Measurements from ENCODE around the gene RANBP3. TPM values are rescaled to one million over a fixed set of nuclear protein-coding genes. Genes with fewer than 3 reads are reported as not detected.
"Not testable (repeated sequence)": the region's sequence is repeated elsewhere in the genome, so short reads cannot be mapped to it uniquely, and the experiment has no call there.

RANBP3 gene
- total RNA-seq, 1 experiment from 2014 or later, result 44.1 TPM

DNA sequence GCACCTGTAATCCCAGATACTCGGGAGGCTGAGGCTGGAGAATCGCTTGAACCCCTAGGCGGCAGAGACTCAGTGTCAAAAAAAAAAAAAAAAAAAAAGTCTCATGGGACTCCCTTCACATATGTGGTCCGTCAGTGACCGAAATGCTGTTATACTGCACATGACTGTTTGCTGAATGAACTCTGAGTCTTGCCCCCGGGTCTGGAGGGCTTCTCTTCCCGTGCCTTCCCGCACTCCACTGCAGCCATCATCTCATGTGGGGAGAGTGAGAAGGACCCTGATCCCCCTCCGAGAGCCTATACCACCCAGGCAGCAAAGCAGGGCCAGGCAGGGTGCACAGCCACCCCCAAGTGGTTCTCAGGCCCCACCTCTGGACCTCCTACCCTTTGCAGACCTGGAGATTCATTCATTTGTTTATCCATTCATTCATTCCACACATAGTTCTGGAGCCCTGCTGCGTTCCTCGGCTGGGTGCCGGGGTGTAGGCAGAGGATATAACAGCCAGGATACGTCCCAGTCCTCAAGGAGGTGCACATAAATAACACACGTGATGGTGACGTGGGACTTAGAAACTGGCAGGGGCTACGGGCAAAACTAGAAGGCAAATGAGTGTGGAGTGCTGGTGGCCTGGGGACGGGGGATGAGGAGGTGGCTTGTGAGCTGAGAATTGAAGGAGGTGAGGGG is 88.5 kb downstream of the RANBP3 start:
- Histone ChIP-seq H2AFZ (no peak overlapping the region), H3F3A (ENCODE audit: insufficient read depth, low read depth) (no peaks in the 10 kb centered on the region; the same call in 1 of the 2 replicates), H3K27me3 (ENCODE audit: insufficient read depth, low read depth) (no peaks in the 10 kb centered on the region), H4K20me1 (ENCODE audit: insufficient read depth) (no peaks in the 10 kb centered on the region), H3K79me2 (ENCODE audit: low read depth) (no peaks in the 10 kb centered on the region), H3K9me3 (ENCODE audit: insufficient read depth, low read depth) (no peaks in the 10 kb centered on the region), H3K9me2 (ENCODE audit: insufficient read depth) (no peaks in the 10 kb centered on the region), H3K4me3 (no peak overlapping the region), H3K4me1 (replicated peaks; ENCODE audit: insufficient read depth) (no peaks in the 10 kb centered on the region), H3K4me2 (no peak overlapping the region), H3K36me3 (ENCODE audit: low read depth) (no peaks in the 10 kb centered on the region), H3K27ac (no peak overlapping the region)
- TF ChIP-seq CTCF (conservative IDR thresholded peaks at IDR 0.05) (no peak), EZH2 (IDR thresholded peaks at IDR 0.05; ENCODE audit: low read depth) (no peak)
- no peak for DNase-seq
- intact Hi-C loops (cut with micrococcal nuclease; ENCODE audit: unreplicated experiment), result no loop called here
- ChIA-PET POLR2A (ENCODE audit: unreplicated experiment) (no interaction called here), CTCF (no interaction called here)
- no TSS peak for BruUV-seq (replicated peaks)

GRCh38 chr19:5884065-5884811 is 93.7 kb downstream of the RANBP3 start:
- H3K9me3 ChIP-seq (ENCODE audit: insufficient read depth, low read depth); H3K9me2 ChIP-seq (ENCODE audit: insufficient read depth); H4K20me1 ChIP-seq (ENCODE audit: insufficient read depth); H3K27me3 ChIP-seq (ENCODE audit: insufficient read depth, low read depth); CTCF ChIA-PET; H3K27ac ChIP-seq; H3K4me2 ChIP-seq; H3K36me3 ChIP-seq (ENCODE audit: low read depth); H2AFZ ChIP-seq; H3K4me3 ChIP-seq; DNase-seq; BruUV-seq (replicated peaks); H3K4me1 ChIP-seq (replicated peaks; ENCODE audit: insufficient read depth); intact Hi-C loops (cut with micrococcal nuclease; ENCODE audit: unreplicated experiment); H3K79me2 ChIP-seq (ENCODE audit: low read depth); H3F3A ChIP-seq (ENCODE audit: insufficient read depth, low read depth): not testable (repeated sequence)
- POLR2A ChIA-PET (ENCODE audit: unreplicated experiment), result interaction anchor here (0.7 kb wide), 1 partner anchor 34 kb away, joined by 3 read pairs; no protein-coding TSS in a partner anchor

GRCh38 chr19:5883157-5883873 is 94.6 kb downstream of the RANBP3 start:
- H3K4me1 ChIP-seq (replicated peaks; ENCODE audit: insufficient read depth); H4K20me1 ChIP-seq (ENCODE audit: insufficient read depth); H3K79me2 ChIP-seq (ENCODE audit: low read depth); H3K9me2 ChIP-seq (ENCODE audit: insufficient read depth); H3K4me2 ChIP-seq; DNase-seq; BruUV-seq (replicated peaks); intact Hi-C loops (cut with micrococcal nuclease; ENCODE audit: unreplicated experiment); H2AFZ ChIP-seq; H3K36me3 ChIP-seq (ENCODE audit: low read depth); H3K9me3 ChIP-seq (ENCODE audit: insufficient read depth, low read depth); H3K27me3 ChIP-seq (ENCODE audit: insufficient read depth, low read depth); H3K4me3 ChIP-seq; CTCF ChIA-PET; H3K27ac ChIP-seq; H3F3A ChIP-seq (ENCODE audit: insufficient read depth, low read depth): not testable (repeated sequence)
- POLR2A ChIA-PET (ENCODE audit: unreplicated experiment), result interaction anchor here (0.7 kb wide), 1 partner anchor 33 kb away, joined by 3 read pairs; no protein-coding TSS in a partner anchor

DNA sequence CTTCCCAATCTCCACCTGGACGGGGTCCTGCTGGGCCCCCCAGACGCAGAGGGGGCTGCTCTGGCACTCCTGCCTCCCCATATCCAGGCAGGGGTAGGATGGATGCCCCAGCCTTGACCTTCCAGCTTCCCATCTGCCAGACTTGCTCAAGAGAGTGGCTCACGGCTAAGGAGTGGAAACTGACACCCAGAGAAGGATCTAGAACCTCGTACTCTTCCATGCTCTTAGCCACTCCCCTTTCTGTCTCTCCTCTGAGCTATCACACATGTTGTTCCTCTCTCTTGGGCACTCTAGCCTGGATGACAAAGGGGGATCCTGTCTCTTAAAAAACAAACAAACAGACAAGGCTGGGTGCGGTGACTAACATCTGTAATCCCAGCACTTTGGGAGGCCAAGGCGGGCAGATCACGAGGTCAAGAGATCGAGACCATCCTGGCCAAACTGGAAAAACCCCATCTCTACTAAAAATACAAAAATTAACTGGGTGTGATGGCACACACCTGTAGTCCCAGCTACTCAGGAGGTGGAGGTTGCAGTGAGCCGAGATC is 95.4 kb downstream of the RANBP3 start:
- Histone ChIP-seq H3K79me2 (ENCODE audit: low read depth) (no peaks in the 10 kb centered on the region), H3K27ac (no peak overlapping the region), H3K4me2 (no peak overlapping the region), H3K36me3 (ENCODE audit: low read depth) (no peaks in the 10 kb centered on the region), H3K9me2 (ENCODE audit: insufficient read depth) (no peaks in the 10 kb centered on the region), H4K20me1 (ENCODE audit: insufficient read depth) (no peaks in the 10 kb centered on the region), H3K4me1 (replicated peaks; ENCODE audit: insufficient read depth) (no peaks in the 10 kb centered on the region), H2AFZ (no peak overlapping the region), H3F3A (ENCODE audit: insufficient read depth, low read depth) (no peaks in the 10 kb centered on the region), H3K9me3 (ENCODE audit: insufficient read depth, low read depth) (no peaks in the 10 kb centered on the region), H3K4me3 (no peak overlapping the region), H3K27me3 (ENCODE audit: insufficient read depth, low read depth) (no peaks in the 10 kb centered on the region)
- no TSS peak for BruUV-seq (replicated peaks)
- TF ChIP-seq CTCF (conservative IDR thresholded peaks at IDR 0.05) (no peak), EZH2 (IDR thresholded peaks at IDR 0.05; ENCODE audit: low read depth) (no peak)
- intact Hi-C loops (cut with micrococcal nuclease; ENCODE audit: unreplicated experiment), result no loop called here
- ChIA-PET CTCF (no interaction called here), POLR2A (ENCODE audit: unreplicated experiment) (no interaction called here)
- DNase-seq, result no peak

All from PC-9 (cell line).